Measurements from ENCODE around the gene ABCB10. TPM values are rescaled to one million over a fixed set of nuclear protein-coding genes. Genes with fewer than 3 reads are reported as not detected.

The ABCB10 gene
- 11.7 and 14.5 TPM in 2 replicates for total RNA-seq

DNA sequence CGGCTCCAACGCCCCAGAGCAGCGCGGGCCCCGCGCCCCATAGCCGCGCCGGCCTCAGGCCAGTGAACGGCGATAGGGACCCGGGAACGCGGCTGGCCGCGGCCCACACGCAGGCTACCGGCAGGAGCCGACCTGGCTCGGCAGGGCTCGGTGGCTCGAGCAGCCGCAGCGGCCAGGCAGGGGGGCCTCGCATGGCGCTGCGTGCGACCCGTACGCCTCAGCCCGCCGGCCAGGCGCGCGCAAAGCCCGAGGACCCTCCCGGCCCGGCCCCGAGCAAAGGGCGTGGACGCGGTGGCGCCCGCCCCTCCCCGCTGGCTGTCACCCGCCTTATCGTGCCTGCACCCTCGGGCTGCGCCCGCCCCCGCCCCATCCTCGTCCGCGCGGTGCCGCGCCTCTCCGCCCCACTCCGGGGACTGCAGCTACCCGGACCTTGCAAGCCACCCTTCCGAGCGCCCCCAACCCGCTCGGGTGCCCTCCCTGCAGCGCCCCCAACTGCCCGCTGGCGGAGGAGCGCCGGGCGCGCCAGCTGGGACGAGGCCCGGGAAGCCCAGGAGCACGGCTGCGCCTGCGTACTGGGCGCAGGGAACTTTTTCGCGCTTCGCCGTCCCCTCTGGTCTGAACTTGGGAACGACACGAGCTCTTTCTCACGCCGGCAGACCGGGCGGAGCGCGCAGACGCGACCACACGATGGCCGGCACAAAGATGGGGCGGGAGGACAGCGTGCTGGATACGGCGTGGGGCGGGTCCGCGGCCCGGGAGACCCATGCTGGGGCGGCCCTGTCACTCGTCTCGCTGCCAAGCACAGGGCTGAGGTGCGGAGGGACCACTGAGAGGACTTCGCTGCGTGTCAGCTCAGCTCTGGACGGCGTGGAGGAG, at the start of gene ABCB10:
TSS of gene ABCB10 (minus strand) at position 248 of the 876 bp plus-strand sequence. CDS start at position 193, 55 bp downstream.
- ChIA-PET POLR2A (interaction anchor here (0.6 to 3.6 kb wide), 16 partner anchors 14 to 1779 kb away, joined by 3 to 46 read pairs (median 4); partner anchors contain the start of genes CCSAP, EXOC8, NUP133 and SPRTN), CTCF (interaction anchor here (0.7 to 1.9 kb wide), 5 partner anchors 20 to 79 kb away, joined by 3 to 11 read pairs (median 4); partner anchors contain the start of genes NUP133, TAF5L and URB2)
- peak; percentile 80 for ATAC-seq (ENCODE audit: low read depth)
- H3K4me3 Mint-ChIP-seq = peak within 1 kb of the TSS; percentile 95
- H3K9me3 Mint-ChIP-seq = no peaks in the 10 kb centered on the region
- intact Hi-C loops (cut with micrococcal nuclease) = loop anchor here (1.0 to 5.0 kb wide), 11 partner anchors 21 to 1970 kb away; partner anchors contain the start of genes ARV1, CCSAP, COG2 and GALNT2
- DNase-seq = peak; percentile 91
- H3K27ac Mint-ChIP-seq = peak within 1 kb of the TSS; percentile 90
- H3K4me1 Mint-ChIP-seq = peaks cover 31% of the 10 kb centered on the region
- H3K27me3 Mint-ChIP-seq = no peaks in the 10 kb centered on the region
- H3K36me3 Mint-ChIP-seq (ENCODE audit: low read depth) = peaks cover 9% of the 10 kb centered on the region
- TF ChIP-seq, protein P1, sequence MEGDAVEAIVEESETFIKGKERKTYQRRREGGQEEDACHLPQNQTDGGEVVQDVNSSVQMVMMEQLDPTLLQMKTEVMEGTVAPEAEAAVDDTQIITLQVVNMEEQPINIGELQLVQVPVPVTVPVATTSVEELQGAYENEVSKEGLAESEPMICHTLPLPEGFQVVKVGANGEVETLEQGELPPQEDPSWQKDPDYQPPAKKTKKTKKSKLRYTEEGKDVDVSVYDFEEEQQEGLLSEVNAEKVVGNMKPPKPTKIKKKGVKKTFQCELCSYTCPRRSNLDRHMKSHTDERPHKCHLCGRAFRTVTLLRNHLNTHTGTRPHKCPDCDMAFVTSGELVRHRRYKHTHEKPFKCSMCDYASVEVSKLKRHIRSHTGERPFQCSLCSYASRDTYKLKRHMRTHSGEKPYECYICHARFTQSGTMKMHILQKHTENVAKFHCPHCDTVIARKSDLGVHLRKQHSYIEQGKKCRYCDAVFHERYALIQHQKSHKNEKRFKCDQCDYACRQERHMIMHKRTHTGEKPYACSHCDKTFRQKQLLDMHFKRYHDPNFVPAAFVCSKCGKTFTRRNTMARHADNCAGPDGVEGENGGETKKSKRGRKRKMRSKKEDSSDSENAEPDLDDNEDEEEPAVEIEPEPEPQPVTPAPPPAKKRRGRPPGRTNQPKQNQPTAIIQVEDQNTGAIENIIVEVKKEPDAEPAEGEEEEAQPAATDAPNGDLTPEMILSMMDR (IDR thresholded peaks at IDR 0.05) = no peak

GRCh38 chr1:229607370-229607769, 48.9 kb upstream of the ABCB10 start:
- ChIA-PET CTCF (no interaction called here), POLR2A (no interaction called here)

DNA sequence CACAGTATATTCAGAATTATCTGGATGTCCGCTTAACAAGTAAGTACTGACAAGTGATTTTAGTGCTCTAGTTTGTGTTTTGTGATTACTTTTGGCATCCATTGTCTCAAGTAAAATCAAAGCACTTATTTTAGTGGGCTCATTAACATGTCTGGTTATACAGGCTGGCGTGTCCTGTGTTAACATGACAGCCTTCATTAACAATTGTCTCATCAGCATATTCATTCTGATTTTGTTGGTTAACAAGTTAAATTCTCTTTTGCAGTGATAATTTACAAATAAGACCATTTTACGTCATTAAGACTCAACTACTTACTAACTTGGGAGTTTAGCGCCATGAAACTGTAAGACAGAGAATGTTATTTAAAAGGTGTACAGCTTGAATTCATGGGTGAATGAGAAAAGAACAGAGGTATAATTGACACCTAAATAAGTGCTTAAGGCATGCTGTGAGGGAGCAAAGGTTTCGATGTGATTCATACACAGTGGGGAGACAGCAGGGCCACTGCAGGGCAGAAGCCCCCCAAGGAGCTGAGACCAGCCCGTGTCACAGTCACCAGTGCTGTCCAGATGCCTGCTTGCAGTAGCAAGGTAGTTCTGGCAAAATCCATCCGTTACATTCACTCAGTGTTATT, 45.0 kb upstream of the ABCB10 start:
- ATAC-seq (ENCODE audit: low read depth) (no peak), DNase-seq (no peak)
- TF ChIP-seq, protein P1 (IDR thresholded peaks at IDR 0.05) = no peak
- ChIA-PET POLR2A (no interaction called here), CTCF (no interaction called here)
- intact Hi-C loops (cut with micrococcal nuclease) = no loop called here
- Mint-ChIP-seq H3K4me1 (no peaks in the 10 kb centered on the region), H3K27me3 (no peaks in the 10 kb centered on the region), H3K27ac (no peak overlapping the region), H3K36me3 (ENCODE audit: low read depth) (peaks cover 82% of the 10 kb centered on the region), H3K4me3 (no peak overlapping the region), H3K9me3 (no peaks in the 10 kb centered on the region)

More at GRCh38 chr1:229607370-229607769, 48.9 kb upstream of the ABCB10 start:
- no peaks in the 10 kb centered on the region for H3K9me3 Mint-ChIP-seq
- no peak overlapping the region for H3K27ac Mint-ChIP-seq
- no peaks in the 10 kb centered on the region for H3K4me1 Mint-ChIP-seq
- H3K4me3 Mint-ChIP-seq = no peak overlapping the region
- no peak for DNase-seq
- no peak for ATAC-seq (ENCODE audit: low read depth)
- H3K36me3 Mint-ChIP-seq (ENCODE audit: low read depth) = peaks cover 91% of the 10 kb centered on the region
- intact Hi-C loops (cut with micrococcal nuclease) = no loop called here
- no peaks in the 10 kb centered on the region for H3K27me3 Mint-ChIP-seq
- TF ChIP-seq, protein P1 (IDR thresholded peaks at IDR 0.05) = no peak

DNA sequence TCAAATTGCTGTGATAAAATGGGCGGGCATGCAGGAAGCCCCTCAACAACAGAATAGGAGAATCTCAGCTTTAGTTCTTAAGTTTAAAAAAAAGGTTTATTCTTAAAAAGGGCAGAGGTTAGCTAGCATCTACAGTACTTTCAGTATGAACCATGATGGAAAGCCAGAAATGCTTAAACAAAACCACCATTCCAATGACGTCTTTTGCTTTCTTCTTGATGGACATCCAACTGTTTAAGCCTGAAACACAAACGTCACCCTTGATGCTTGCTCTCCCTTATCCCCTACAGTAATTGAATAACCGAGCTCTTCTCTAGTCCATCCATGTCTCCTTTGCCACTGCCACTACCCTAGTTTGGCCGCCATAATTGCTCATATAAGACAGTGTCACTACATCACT, 41.7 kb upstream of the ABCB10 start:
- ChIA-PET POLR2A (no interaction called here), CTCF (no interaction called here)
- H3K4me1 Mint-ChIP-seq = no peaks in the 10 kb centered on the region
- intact Hi-C loops (cut with micrococcal nuclease) = no loop called here
- DNase-seq (no peak), ATAC-seq (ENCODE audit: low read depth) (no peak)
- H3K4me3 Mint-ChIP-seq = no peak overlapping the region
- no peaks in the 10 kb centered on the region for H3K9me3 Mint-ChIP-seq
- TF ChIP-seq, protein P1 (IDR thresholded peaks at IDR 0.05) = no peak
- no peaks in the 10 kb centered on the region for H3K27me3 Mint-ChIP-seq
- H3K27ac Mint-ChIP-seq = no peak overlapping the region
- peaks cover 71% of the 10 kb centered on the region for H3K36me3 Mint-ChIP-seq (ENCODE audit: low read depth)
